ENCODE measurements around the gene GLT8D2. TPM values are rescaled to one million over a fixed set of nuclear protein-coding genes. Genes with fewer than 3 reads are reported as not detected.

GLT8D2 gene
- total and polyA plus RNA-seq, 2 donors (not counting 1 experiment from before 2014, with no cell fraction given) = not detected

- Mint-ChIP-seq H3K27me3 (peaks cover 44% of the 10 kb centered on the region), H3K9me3 (ENCODE audit: insufficient read depth) (peaks cover 2% of the 10 kb centered on the region), H3K4me1 (no peaks in the 10 kb centered on the region), H3K4me3 (no peak overlapping the region), H3K27ac (no peak overlapping the region)
- Histone ChIP-seq H3K79me2 (ENCODE audit: control insufficient read depth, insufficient read depth, low read length) (no peaks in the 10 kb centered on the region), H4K20me1 (ENCODE audit: control insufficient read depth, insufficient read depth, low read length, poor library complexity, severe bottlenecking) (no peaks in the 10 kb centered on the region), H3K4me1 (ENCODE audit: control insufficient read depth in 2 of 2, insufficient read depth in 2 of 2, low read length in 2 of 2) (no peaks in the 10 kb centered on the region), H3K4me2 (replicated peaks; ENCODE audit: low read depth, low read length, poor library complexity, severe bottlenecking) (no peak overlapping the region), H2AFZ (ENCODE audit: insufficient read depth, low read depth, low read length, poor library complexity, severe bottlenecking) (no peak overlapping the region), H3K27me3 (replicated peaks in 1 of 4; ENCODE audit: control extremely low read depth in 1 of 4, control insufficient read depth in 3 of 4, insufficient read depth in 4 of 4, low read length in 3 of 4) (peaks cover 0 to 9% (median 4%) of the 10 kb centered on the region in 4 experiments), H3K27ac (ENCODE audit: low read length in 2 of 2) (no peak overlapping the region), H3K4me3 (ENCODE audit: control extremely low read depth in 1 of 5, extremely low read depth in 1 of 5, insufficient read depth in 1 of 5, low read depth in 2 of 5, low read length in 4 of 5) (no peak overlapping the region), H3K9ac (ENCODE audit: low read length) (no peak overlapping the region), H3K36me3 (replicated peaks in 1 of 2; ENCODE audit: control extremely low read depth in 1 of 2, control insufficient read depth in 1 of 2, extremely low read depth in 1 of 2, insufficient read depth in 2 of 2, low read length in 1 of 2) (no peaks in the 10 kb centered on the region), H3K9me3 (ENCODE audit: control extremely low read depth in 1 of 3, control insufficient read depth in 2 of 3, insufficient read depth in 1 of 3, low read length in 2 of 3) (peaks cover 0 to 7% (median 0%) of the 10 kb centered on the region in 3 donors)
- intact Hi-C loops (cut with micrococcal nuclease) = no loop called here
- ChIA-PET POLR2A (no interaction called here), CTCF (interaction anchor here (1.0 kb wide), 1 partner anchor 10 kb away, joined by 3 read pairs; no protein-coding TSS in a partner anchor)
- no peak for TF ChIP-seq EZH2 (IDR thresholded peaks at IDR 0.05; ENCODE audit: borderline replicate concordance, insufficient read depth, low read depth, low read length, poor library complexity, severe bottlenecking)
- TF ChIP-seq, protein P1, sequence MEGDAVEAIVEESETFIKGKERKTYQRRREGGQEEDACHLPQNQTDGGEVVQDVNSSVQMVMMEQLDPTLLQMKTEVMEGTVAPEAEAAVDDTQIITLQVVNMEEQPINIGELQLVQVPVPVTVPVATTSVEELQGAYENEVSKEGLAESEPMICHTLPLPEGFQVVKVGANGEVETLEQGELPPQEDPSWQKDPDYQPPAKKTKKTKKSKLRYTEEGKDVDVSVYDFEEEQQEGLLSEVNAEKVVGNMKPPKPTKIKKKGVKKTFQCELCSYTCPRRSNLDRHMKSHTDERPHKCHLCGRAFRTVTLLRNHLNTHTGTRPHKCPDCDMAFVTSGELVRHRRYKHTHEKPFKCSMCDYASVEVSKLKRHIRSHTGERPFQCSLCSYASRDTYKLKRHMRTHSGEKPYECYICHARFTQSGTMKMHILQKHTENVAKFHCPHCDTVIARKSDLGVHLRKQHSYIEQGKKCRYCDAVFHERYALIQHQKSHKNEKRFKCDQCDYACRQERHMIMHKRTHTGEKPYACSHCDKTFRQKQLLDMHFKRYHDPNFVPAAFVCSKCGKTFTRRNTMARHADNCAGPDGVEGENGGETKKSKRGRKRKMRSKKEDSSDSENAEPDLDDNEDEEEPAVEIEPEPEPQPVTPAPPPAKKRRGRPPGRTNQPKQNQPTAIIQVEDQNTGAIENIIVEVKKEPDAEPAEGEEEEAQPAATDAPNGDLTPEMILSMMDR (IDR thresholded peaks at IDR 0.05) = no peak
- WGBS (ENCODE audit: insufficient coverage) = no CpG with 5 or more reads among the region's 3 CpGs
- DNase-seq = no peak
- no peak for ATAC-seq (ENCODE audit: low read depth)
These were observed 43.1 kb downstream of the GLT8D2 start for GRCh38 chr12:104006929-104007328.

GRCh38 chr12:104003596-104003995 is 46.4 kb downstream of the GLT8D2 start:
- Mint-ChIP-seq H3K27ac (no peak overlapping the region), H3K4me3 (no peak overlapping the region), H3K27me3 (peaks cover 57% of the 10 kb centered on the region), H3K9me3 (ENCODE audit: insufficient read depth) (peaks cover 2% of the 10 kb centered on the region), H3K4me1 (no peaks in the 10 kb centered on the region)
- H3K36me3 ChIP-seq (replicated peaks in 1 of 2; ENCODE audit: control extremely low read depth in 1 of 2, control insufficient read depth in 1 of 2, extremely low read depth in 1 of 2, insufficient read depth in 2 of 2, low read length in 1 of 2) = no peaks in the 10 kb centered on the region
- ChIA-PET POLR2A (no interaction called here), CTCF (no interaction called here)
- H3K27me3 ChIP-seq (replicated peaks in 1 of 4; ENCODE audit: control extremely low read depth in 1 of 4, control insufficient read depth in 3 of 4, insufficient read depth in 4 of 4, low read length in 3 of 4) = peaks cover 0 to 14% (median 7%) of the 10 kb centered on the region in 4 experiments
- no peak overlapping the region for H3K4me3 ChIP-seq (ENCODE audit: control extremely low read depth in 1 of 5, extremely low read depth in 1 of 5, insufficient read depth in 1 of 5, low read depth in 2 of 5, low read length in 4 of 5)
- DNase-seq (no peak), ATAC-seq (ENCODE audit: low read depth) (no peak)
- H2AFZ ChIP-seq (ENCODE audit: insufficient read depth, low read depth, low read length, poor library complexity, severe bottlenecking) = no peak overlapping the region
- H3K4me2 ChIP-seq (replicated peaks; ENCODE audit: low read depth, low read length, poor library complexity, severe bottlenecking) = no peak overlapping the region
- intact Hi-C loops (cut with micrococcal nuclease) = no loop called here
- no peak overlapping the region for H3K27ac ChIP-seq (ENCODE audit: low read length in 2 of 2)
- TF ChIP-seq, protein P1 (IDR thresholded peaks at IDR 0.05) = no peak
- no peak for TF ChIP-seq EZH2 (IDR thresholded peaks at IDR 0.05; ENCODE audit: borderline replicate concordance, insufficient read depth, low read depth, low read length, poor library complexity, severe bottlenecking)
- H3K9ac ChIP-seq (ENCODE audit: low read length) = no peak overlapping the region
- H4K20me1 ChIP-seq (ENCODE audit: control insufficient read depth, insufficient read depth, low read length, poor library complexity, severe bottlenecking) = no peaks in the 10 kb centered on the region
- H3K9me3 ChIP-seq (ENCODE audit: control extremely low read depth in 1 of 3, control insufficient read depth in 2 of 3, insufficient read depth in 1 of 3, low read length in 2 of 3) = peaks cover 0 to 2% (median 0%) of the 10 kb centered on the region in 3 donors
- no peaks in the 10 kb centered on the region for H3K4me1 ChIP-seq (ENCODE audit: control insufficient read depth in 2 of 2, insufficient read depth in 2 of 2, low read length in 2 of 2)
- WGBS (ENCODE audit: insufficient coverage) = no CpG with 5 or more reads among the region's 2 CpGs
- no peaks in the 10 kb centered on the region for H3K79me2 ChIP-seq (ENCODE audit: control insufficient read depth, insufficient read depth, low read length)

All from B cell (primary cell).